ENCODE results near the gene MEGF8. TPM values are rescaled to one million over a fixed set of nuclear protein-coding genes. Genes with fewer than 3 reads are reported as not detected.

The MEGF8 gene
- total RNA-seq, 2 donors from 2014 or later: 9.9 to 24.1 TPM

DNA sequence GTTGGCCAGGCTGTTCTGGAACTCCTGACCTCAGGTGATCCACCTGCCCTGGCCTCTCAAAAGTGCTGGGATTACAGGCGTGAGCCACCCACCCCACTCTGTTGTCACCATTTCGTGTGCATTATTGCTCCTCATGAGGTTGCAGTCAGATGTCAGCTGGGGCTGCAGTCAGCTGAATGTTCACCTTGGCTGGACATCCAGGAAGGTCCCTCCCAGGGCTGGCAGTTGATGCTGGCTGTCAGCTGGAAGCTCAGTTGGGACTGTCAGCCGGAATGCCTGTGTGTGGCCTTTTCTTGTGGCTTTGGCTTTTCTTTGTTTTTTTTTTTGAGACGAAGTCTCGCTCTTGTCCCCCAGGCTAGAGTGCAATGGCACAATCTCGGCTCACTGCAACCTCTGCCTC, 6.6 kb downstream of the MEGF8 start:
- DNase-seq: no peak
- no peak overlapping the region for H3K4me3 ChIP-seq

GRCh38 chr19:42333018-42333417, 7.6 kb downstream of the MEGF8 start:
- H3K4me1 ChIP-seq: peaks cover 1% of the 10 kb centered on the region
- no peak for ATAC-seq
- no peak overlapping the region for H3K27ac ChIP-seq
- H3K4me3 ChIP-seq: no peak overlapping the region
- intact Hi-C loops (cut with DNase I): no loop called here
- no peaks in the 10 kb centered on the region for H3K9me3 ChIP-seq
- 71 to 95% methylated on average over 3 of the region's 3 CpGs for WGBS, 2 donors
- no peak for TF ChIP-seq CTCF (IDR thresholded peaks at IDR 0.05)
- TF ChIP-seq POLR2A (IDR thresholded peaks at IDR 0.05): no peak
- no peaks in the 10 kb centered on the region for H3K36me3 ChIP-seq (replicated peaks in 1 of 2; ENCODE audit: insufficient read depth in 1 of 2, low read depth in 2 of 2)
- H3K27me3 ChIP-seq: no peaks in the 10 kb centered on the region
- DNase-seq: no peak

More for the DNA sequence above, 6.6 kb downstream of the MEGF8 start:
- no peaks in the 10 kb centered on the region for H3K9me3 ChIP-seq
- H3K27ac ChIP-seq: no peak overlapping the region
- intact Hi-C loops (cut with DNase I): no loop called here
- ATAC-seq: no peak
- H3K4me1 ChIP-seq: peaks cover 9% of the 10 kb centered on the region
- no peaks in the 10 kb centered on the region for H3K36me3 ChIP-seq (replicated peaks in 1 of 2; ENCODE audit: insufficient read depth in 1 of 2, low read depth in 2 of 2)
- TF ChIP-seq POLR2A (IDR thresholded peaks at IDR 0.05) (no peak), CTCF (IDR thresholded peaks at IDR 0.05) (no peak)
- WGBS, 2 donors: 85 to 94% methylated on average over 6 of the region's 6 CpGs
- H3K27me3 ChIP-seq: no peaks in the 10 kb centered on the region

GRCh38 chr19:42333975-42334696, 8.7 kb downstream of the MEGF8 start:
- DNase-seq: no peak
- Histone ChIP-seq H3K27me3 (no peaks in the 10 kb centered on the region), H3K9me3 (no peaks in the 10 kb centered on the region), H3K4me1 (no peaks in the 10 kb centered on the region), H3K27ac (no peak overlapping the region), H3K36me3 (replicated peaks in 1 of 2; ENCODE audit: insufficient read depth in 1 of 2, low read depth in 2 of 2) (no peaks in the 10 kb centered on the region), H3K4me3 (no peak overlapping the region)
- no peak for ATAC-seq
- TF ChIP-seq POLR2A (IDR thresholded peaks at IDR 0.05) (no peak), CTCF (IDR thresholded peaks at IDR 0.05) (no peak)
- intact Hi-C loops (cut with DNase I): no loop called here
- 80 to 83% methylated on average over 11 to 15 of the region's 21 CpGs for WGBS, 2 donors

GRCh38 chr19:42334697-42335373, 9.4 kb downstream of the MEGF8 start:
- Histone ChIP-seq H3K27ac (no peak overlapping the region), H3K27me3 (no peaks in the 10 kb centered on the region), H3K4me1 (no peaks in the 10 kb centered on the region), H3K4me3 (no peak overlapping the region), H3K36me3 (replicated peaks in 1 of 2; ENCODE audit: insufficient read depth in 1 of 2, low read depth in 2 of 2) (no peaks in the 10 kb centered on the region), H3K9me3 (no peaks in the 10 kb centered on the region)
- intact Hi-C loops (cut with DNase I): no loop called here
- WGBS, 2 donors: 80 to 88% methylated on average over 8 to 13 of the region's 13 CpGs
- no peak for TF ChIP-seq POLR2A (IDR thresholded peaks at IDR 0.05)
- DNase-seq (no peak), ATAC-seq (no peak)

- no peaks in the 10 kb centered on the region for H3K4me1 ChIP-seq
- intact Hi-C loops (cut with DNase I): no loop called here
- TF ChIP-seq POLR2A (IDR thresholded peaks at IDR 0.05): no peak
- no peak for TF ChIP-seq CTCF (IDR thresholded peaks at IDR 0.05)
- H3K27ac ChIP-seq: no peak overlapping the region
- DNase-seq (no peak), ATAC-seq (no peak)
- no peaks in the 10 kb centered on the region for H3K36me3 ChIP-seq (replicated peaks in 1 of 2; ENCODE audit: insufficient read depth in 1 of 2, low read depth in 2 of 2)
- WGBS, 2 donors: 81 to 89% methylated on average over 7 of the region's 7 CpGs
- H3K9me3 ChIP-seq: no peaks in the 10 kb centered on the region
- H3K4me3 ChIP-seq: no peak overlapping the region
- H3K27me3 ChIP-seq: no peaks in the 10 kb centered on the region
These were observed 10.0 kb downstream of the MEGF8 start for GRCh38 chr19:42335374-42335936.
